OCI-LY3 (cell line): Measurements from ENCODE around the gene ARMH4.

Source experiments
- EZH2phosphoT487 ChIP-seq: fragments of 200-600 bp; shearing (Covaris generic); IDR thresholded peaks from 2 replicates; pipeline ENCODE4 v1.6.1; 2018; ENCODE audit warnings: antibody characterized with exemption, mixed run types, low read depth
- TF ChIP-seq, protein P1 (sequence below): fragments of 200-600, 300-600 bp; sonication (generic); IDR thresholded peaks from 2 replicates; pipeline ENCODE4 v1.5.1; 2014; ENCODE audit warnings: antibody characterized with exemption, low read length, low read depth

DNA sequence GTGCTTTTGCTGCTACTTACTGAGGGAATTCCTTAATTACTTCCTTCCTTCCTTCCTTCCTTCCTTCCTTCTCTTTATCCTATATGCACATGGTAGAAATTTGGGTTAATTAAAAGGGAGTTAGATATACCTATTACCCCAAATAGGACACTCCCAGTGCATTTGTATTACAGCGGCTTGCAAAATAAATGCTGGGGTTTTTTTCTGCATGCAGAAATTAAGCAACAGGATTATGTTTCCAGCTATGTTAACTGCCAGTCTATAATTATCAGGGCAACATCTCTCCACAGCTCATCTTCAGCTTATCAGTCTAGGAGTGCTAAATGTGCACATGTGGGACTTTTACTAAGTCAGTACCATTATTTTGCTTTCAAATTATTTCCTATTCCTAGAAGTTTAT is 153.2 kb downstream of the ARMH4 start:
- TF ChIP-seq, protein P1, sequence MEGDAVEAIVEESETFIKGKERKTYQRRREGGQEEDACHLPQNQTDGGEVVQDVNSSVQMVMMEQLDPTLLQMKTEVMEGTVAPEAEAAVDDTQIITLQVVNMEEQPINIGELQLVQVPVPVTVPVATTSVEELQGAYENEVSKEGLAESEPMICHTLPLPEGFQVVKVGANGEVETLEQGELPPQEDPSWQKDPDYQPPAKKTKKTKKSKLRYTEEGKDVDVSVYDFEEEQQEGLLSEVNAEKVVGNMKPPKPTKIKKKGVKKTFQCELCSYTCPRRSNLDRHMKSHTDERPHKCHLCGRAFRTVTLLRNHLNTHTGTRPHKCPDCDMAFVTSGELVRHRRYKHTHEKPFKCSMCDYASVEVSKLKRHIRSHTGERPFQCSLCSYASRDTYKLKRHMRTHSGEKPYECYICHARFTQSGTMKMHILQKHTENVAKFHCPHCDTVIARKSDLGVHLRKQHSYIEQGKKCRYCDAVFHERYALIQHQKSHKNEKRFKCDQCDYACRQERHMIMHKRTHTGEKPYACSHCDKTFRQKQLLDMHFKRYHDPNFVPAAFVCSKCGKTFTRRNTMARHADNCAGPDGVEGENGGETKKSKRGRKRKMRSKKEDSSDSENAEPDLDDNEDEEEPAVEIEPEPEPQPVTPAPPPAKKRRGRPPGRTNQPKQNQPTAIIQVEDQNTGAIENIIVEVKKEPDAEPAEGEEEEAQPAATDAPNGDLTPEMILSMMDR: no peak
- TF ChIP-seq EZH2phosphoT487: no peak
